CD4-positive, alpha-beta T cell treated with Interleukin-21 for 1 hour (primary cell): ENCODE data around the gene RAB40B.
"Not testable (repeated sequence)": the region's sequence is repeated elsewhere in the genome, so short reads cannot be mapped to it uniquely, and the experiment has no call there.

Experiments
- DNase-seq: peaks from one replicate; pipeline ENCODE4 v3.0.0-alpha.2; 2020

Gene RAB40B

GRCh38 chr17:82698065-82698973 is at the start of gene RAB40B:
Gene RAB40B (minus strand): TSS chr17:82698698. CDS start chr17:82698596, 102 bp downstream.
- peak; percentile 99 for DNase-seq

- DNase-seq, result no peak
Measured at GRCh38 chr17:82745524-82745923, 47.0 kb upstream of the RAB40B start.

GRCh38 chr17:82744736-82745135 is 46.2 kb upstream of the RAB40B start:
- DNase-seq, result not testable (repeated sequence)

- no peak for DNase-seq
Measured at GRCh38 chr17:82743344-82744219, 45.1 kb upstream of the RAB40B start.

- no peak for DNase-seq
Measured at GRCh38 chr17:82740906-82741759, 42.6 kb upstream of the RAB40B start.

- no peak for DNase-seq
Measured at GRCh38 chr17:82737967-82738877, 39.7 kb upstream of the RAB40B start.

GRCh38 chr17:82736511-82737185 is 38.1 kb upstream of the RAB40B start:
- no peak for DNase-seq

GRCh38 chr17:82734987-82735866 is 36.7 kb upstream of the RAB40B start, which contains the start of gene FN3K:
Gene FN3K (plus strand): TSS chr17:82735615. CDS start chr17:82735637, 22 bp downstream.
- peak; percentile 36 for DNase-seq

GRCh38 chr17:82732118-82732743 is 33.7 kb upstream of the RAB40B start:
- no peak for DNase-seq

- no peak for DNase-seq
Measured at GRCh38 chr17:82729479-82730260, 31.2 kb upstream of the RAB40B start.

GRCh38 chr17:82726427-82726826 is 27.9 kb upstream of the RAB40B start:
- DNase-seq, result no peak

- DNase-seq, result no peak
Measured at GRCh38 chr17:82723169-82723807, 24.8 kb upstream of the RAB40B start.

- no peak for DNase-seq
Measured at GRCh38 chr17:82722341-82723013, 24.0 kb upstream of the RAB40B start.

- DNase-seq, result no peak
Measured at GRCh38 chr17:82720204-82720603, 21.7 kb upstream of the RAB40B start.

GRCh38 chr17:82718986-82719685 is 20.6 kb upstream of the RAB40B start:
- no peak for DNase-seq

- peak; percentile 95 for DNase-seq
Measured at GRCh38 chr17:82716203-82717010, 17.9 kb upstream of the RAB40B start, which contains the start of gene FN3KRP. Gene FN3KRP (plus strand): TSS chr17:82716706. CDS start chr17:82716756, 50 bp downstream.
